AML-193 (cell line): ENCODE data around the gene FAM83F.
A peak's percentile ranks its signal among the peaks of the same experiment; 100 is the strongest.

Source experiments
- DNase-seq, 2 experiments: peaks; one replicate each; lab custom pipeline; 2025; lab: John Stamatoyannopoulos, UW

FAM83F gene

DNA sequence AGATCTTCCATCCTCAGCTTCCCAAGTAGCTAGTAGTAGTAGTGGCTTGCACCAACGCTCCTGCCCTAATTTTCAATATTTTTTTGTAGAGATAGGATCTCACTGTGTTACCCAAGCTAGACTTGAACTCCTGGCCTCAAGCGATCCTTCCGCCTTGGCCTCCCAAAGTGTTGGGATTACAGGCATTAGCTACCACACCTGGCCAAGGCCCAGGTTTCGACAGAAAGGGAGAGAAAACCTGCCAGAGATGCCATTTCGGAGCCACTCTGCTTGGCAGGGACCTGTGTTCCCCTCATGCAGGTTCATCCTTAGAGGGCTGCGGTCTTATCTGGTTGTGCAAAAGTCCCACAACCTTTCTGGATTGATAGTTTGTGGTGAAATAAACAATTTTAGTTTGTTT lies 41.4 kb downstream of the FAM83F start:
- no peak for DNase-seq

DNA sequence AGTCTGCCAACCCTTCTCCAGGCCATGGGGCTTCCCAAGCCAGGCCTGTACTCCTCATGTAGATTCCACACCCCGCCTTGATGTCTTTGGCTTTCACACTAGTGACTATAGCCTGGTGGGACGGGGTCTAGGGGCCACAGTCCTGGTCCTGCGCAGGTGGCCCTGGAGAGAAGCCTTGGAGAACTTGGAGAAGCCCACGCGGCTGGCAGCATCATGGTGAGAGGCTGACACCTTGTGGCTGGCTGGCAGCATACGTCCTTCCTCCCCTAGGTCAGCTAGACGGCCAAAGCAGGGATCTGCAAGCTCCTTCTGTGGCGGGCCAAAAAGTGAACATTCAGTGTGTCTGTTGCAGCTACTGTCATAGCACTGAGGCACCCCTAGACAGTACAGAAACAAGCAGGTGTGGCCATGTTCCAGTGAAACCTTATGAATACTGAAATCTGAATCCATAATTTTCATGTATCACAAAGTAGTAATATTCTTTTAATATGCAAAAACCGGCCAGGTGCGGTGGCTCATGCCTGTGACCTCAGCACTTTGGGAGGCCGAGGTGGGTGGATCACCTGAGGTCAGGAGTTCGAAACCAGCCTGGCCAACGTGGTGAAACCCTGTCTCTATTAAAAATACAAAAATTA lies 42.0 kb downstream of the FAM83F start:
- peak; percentile 79 for DNase-seq

DNA sequence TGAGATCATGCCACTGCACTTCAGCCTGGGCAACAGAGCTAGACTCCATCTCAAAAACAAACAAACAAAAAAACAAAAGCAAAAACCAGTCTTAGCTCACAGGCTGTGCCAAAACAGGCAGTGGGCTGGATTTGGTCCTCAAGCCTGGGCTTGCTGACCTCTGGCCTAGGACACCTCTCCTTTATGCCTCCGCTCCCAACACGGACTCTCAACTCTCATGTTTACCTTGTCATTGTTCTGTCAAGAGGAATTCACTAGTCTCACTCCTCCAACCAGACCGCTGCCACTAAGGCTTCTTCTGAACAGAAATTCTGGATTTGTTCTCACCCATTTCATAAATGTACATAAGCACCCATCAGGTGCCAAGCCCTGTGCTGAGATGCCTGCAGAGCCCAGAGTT lies 42.6 kb downstream of the FAM83F start:
- DNase-seq = no peak

DNA sequence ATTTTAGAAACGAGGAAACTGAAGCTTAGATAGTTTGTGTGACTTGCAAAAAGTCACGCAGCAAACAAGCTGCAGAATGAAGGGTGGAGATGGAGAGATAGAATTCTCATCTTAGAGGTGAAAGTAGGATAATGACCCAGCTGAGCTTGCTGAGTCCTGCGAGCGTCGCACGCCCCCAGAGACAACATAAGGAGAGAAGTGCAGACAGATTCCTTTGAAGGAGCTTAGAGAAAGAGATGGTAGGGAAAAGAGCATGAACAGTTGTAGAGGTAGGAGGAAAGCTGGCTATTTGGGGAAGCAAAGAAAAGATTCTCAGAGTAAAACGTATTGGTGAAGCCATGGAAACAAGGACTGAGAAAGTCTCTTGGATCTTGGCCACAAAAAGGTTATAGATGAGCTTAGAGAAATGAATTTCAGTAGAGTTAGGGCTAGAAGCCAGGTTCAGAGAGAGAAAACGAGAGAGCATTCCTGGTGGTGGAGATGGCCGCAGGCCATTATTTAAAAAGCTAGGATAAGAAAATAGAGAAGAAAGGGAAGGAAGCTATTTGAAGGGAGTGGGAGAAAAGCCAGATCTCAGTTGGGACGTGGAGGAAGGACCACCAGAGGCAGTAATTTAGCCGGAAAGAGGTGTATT lies 44.8 kb downstream of the FAM83F start:
- DNase-seq = no peak

DNA sequence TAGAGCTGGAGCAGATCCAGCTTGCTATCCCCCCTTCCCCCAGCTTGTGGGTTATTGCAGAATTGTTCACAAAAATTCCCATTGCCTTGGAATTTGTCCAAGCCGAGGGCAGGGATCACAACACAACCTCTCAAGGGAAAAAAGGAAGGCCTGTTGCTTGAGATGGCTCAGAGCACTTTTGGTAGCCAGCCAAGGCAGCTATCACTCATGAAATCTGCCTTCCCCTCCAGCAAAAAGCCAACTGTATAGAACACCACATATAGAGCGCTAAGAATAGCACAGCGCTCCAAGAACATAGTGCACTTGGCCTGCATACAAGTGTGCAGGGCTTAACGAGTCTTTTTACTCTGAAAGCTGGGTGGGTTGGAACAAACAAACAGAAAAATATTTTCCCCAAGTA lies 46.2 kb downstream of the FAM83F start:
- peak; percentile 41 to 58 for DNase-seq

DNA sequence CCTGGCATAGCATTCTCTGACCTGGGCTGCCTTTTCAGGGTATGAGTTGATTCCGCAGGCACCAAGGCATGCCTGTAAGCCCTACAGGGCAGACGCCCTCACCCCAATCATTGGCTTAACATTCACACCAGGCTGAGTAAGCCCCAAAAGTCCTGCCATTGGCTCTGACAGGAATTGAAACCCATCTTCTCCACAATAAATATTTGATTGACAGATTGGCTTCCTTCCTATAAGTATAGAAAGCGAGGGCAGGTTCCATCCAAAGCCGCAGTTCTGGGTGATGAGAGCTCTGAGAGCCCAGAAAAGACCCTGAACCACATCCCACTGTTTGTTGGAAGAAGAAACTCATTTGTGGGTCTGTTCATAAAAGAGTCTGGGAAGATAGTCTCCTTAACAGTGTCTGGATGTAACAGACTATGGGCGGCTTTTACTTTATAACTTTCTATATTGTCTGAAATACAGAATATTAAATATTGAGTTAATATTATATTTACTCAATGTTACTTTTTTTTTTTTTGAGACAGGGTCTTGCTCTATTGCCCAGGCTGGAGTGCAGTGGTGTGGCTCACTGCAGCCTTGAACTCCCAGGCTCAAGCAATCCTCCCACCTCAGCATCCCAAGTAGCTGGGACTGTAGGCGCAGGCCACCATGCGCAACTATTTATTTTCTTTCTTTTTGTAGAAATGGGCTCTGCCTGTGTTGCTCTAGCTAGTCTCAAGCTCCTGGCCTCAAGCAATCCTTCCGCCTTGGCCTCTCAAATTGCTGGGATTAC lies 46.8 kb downstream of the FAM83F start:
- DNase-seq = no peak

DNA sequence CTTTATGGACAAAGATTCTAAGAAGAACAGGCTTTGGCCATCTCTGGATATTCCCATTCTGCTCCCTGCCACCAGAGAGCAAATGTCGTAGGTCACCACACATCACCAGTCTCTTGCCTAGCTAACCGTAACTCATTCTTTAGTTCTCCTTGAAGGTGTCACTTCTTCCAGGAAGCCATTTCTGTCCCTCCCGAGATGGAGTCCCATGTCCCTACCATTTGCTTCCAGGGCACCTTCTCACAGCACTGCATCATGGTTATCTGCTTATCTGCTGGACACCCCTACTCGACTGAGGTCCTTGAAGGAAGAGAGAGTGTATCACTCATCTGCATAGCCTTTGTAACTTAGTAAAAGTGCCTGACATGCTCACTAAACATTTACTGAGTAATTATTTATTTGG lies 47.6 kb downstream of the FAM83F start:
- DNase-seq = no peak

DNA sequence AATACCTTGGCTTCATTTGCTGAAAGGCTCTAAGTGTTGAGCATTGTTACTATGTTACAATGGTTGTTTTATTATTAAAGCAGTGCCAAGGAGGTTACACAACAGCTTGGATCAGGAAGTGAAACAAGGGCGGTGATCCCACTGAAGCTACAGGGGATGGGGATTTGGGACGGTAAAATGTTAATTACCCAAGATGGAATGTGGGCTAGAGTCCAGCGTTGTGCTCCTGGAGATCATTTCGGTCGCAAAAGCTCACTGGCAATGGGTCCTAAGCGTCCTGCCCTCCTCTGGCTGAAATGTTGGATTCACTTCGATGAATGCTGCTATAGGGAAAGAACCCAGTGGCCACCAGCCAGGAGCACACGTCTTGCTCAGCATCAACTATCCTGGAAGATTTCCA lies 48.3 kb downstream of the FAM83F start:
- no peak for DNase-seq

DNA sequence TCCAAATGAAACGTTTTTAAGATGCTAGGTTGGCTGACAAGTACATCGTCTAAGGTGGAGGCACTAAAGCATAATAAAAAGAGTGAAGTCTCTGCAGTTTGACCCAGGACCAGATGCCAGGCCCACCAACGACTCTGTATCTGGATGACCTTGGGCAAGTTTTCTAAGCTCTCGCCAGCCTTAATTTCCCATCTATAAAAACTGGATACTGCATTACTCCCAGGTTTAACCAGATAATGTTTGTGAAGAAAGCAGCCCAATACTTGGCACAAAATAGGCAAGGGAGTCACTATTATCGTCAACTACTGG lies 49.0 kb downstream of the FAM83F start:
- no peak for DNase-seq

DNA sequence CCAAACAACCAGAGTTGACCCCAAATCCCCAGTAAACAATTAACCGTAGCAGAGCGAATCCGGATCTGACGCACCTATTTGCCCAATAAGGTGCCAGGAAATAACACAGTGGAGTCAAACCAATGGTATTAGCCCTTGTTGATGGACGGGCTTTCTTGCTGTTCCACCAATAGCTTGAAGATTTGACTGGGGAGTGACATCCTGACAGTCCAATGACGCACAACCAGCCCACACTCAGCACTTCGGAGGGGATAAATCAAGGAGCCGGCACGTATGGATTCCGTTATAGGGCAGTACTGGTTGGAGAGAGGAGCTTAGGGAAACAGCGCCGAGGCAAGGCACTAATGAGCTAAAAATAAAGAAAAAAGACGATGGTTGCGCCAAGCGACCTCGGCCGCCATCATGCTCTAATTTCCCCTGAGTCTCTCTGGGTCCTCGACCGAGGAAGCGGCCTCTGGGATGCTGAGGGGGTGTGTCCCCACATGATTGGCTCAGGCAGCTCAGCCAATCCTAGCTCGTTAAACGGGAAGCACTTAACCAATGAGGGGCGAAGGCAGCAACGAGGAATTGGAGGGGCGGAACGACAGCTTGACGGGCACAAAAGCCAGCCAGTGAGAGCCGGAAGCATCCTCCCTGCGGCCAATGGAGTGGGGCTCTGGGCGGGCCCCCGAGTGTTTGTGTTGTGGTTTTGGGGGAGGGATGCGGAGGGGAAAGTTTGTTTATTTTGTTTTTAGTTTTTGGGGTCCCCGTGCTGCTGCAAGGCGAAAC lies 49.5 kb downstream of the FAM83F start:
- peak; percentile 96 to 98 for DNase-seq

DNA sequence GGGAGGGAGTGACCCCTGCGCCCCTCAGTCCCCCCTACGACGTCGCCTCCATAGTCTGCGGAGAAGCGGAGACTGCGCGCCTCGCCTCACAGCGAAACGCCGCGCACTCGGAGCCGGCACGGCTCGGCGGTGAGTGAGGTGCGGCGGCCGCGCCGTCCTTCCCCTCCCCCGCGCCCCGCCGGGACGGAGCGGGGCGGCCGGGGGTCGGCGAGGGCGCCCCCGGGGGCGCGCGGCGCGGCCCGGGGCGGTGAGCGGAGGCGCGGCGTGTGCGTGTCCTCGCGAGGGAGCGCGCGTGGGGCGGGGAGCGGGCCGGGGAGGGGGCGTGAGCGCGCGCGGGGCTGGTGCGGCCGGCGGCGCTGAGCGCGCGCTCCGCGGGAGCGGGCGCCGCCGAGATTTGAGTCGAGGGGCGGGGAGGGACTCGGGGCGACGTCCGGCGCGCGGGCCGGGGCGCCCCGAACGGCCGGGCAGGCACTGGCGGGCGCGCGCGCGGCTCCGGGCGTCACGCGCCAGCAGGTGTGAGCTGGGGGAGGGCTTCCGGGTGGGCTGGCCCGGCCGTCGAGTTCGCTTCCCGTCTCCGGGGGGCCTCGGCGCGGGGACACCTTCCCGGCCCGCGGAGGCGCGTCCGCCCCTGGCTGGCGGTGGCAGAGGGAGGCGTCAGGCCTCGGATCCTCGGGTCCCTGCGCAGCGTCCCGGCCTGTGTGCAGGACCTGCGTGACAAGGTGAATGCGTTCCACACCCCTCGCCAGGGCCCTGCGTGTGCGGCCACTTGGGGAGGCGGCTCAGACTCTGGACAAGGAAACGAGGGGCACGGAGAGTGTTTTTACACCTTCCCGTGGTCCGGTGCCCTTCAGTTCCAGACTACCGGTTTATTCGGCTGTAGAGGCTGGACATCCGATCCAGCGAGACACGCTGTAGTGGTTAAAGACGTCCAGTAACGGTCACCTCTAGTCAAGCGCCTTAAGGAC lies 50.4 kb downstream of the FAM83F start:
- peak in 1 of 2 experiments; percentile 9 for DNase-seq

DNA sequence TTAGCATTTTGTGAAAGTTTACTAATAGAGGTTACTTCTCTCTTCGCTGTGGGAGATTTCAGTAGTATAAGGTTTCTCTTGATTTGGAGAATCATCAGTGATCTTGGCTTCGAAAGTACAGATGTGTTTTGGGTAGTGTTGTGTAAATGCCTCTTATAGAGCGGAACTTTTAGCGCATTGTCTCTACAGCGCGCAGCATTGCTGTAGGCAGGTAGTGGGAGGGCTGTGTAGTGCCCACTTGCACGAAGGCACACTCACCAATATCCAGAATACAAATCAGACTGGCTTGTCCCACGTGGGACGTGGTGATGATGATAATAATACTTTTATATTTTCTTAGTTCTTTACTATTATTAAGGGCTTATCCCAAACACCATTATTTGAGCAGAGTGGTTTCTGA lies 51.4 kb downstream of the FAM83F start:
- DNase-seq = no peak

DNA sequence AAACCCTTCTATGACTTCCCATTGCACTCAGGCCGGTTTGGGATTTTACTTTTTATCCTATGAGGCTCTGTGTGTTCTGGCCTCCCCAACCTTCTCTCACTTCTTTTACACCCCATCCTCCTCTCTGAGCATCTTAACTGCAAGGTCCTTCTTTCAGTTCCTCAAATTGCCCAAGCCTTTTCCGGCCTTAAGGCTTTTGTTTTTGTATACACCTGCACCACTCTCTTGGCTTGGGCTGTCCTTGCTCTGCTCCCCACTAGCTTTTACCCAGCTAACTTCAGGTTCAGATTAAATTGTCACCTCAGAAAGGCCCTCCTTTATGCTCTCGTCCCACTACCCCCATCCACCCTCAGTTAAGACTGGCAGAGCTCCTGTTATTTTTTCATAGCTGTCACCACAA lies 55.5 kb downstream of the FAM83F start:
- peak; percentile 15 to 35 for DNase-seq

DNA sequence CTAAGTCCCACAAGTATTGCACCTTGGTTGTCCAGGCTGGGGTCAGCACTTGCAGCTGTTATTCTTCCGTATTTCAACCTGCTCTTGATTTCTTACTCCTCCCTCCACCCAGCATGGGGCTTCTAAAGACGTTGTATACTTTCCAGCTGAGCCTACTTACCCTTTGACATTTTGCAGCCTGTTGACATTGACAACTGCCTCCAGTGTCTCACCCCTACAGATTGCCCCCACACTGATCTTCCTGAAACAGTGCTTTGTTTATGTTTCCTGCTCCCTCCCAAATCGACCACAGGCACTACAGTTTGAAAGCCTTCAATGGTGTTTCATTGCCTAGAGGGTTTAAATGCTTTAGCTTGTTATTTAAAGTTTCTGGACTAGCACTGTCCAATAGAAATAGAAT lies 56.6 kb downstream of the FAM83F start:
- DNase-seq = no peak

DNA sequence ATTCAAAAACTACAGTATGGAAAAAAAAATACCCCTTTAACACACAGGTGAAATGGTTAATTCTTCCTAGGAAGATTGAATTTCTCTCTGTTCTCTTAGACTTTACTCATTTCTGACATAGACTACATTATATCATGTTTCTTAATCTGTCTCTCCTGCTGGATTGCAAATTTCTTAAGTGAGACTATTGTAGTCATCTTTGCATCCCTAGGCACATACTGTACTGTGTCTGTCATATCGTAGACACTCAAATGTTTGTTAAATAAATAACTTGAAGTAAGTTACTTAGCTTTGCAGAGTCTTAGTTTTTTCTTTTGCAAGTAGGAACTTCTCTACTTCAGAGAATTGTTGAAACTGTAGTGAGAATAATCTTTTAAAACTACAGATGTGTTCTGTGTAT lies 58.7 kb downstream of the FAM83F start:
- DNase-seq = no peak

DNA sequence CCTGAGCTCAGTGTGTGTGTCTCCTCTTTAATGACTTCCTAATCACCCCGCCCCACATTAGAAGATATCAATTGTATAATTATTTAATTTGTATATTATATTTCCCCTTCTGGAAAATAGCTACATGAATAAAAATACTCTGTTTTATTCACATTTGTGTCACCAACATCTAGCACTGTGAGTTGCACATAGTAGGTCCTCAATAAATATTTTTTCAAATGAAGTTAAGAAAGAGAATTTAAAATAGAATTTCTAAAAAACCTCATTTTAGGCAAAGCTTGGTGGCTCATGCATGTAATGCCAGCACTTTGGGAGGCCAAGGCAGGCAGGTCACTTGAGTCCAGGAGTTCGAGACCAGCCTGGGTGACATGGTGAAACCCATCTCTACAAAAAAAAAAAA lies 59.7 kb downstream of the FAM83F start:
- no peak for DNase-seq

DNA sequence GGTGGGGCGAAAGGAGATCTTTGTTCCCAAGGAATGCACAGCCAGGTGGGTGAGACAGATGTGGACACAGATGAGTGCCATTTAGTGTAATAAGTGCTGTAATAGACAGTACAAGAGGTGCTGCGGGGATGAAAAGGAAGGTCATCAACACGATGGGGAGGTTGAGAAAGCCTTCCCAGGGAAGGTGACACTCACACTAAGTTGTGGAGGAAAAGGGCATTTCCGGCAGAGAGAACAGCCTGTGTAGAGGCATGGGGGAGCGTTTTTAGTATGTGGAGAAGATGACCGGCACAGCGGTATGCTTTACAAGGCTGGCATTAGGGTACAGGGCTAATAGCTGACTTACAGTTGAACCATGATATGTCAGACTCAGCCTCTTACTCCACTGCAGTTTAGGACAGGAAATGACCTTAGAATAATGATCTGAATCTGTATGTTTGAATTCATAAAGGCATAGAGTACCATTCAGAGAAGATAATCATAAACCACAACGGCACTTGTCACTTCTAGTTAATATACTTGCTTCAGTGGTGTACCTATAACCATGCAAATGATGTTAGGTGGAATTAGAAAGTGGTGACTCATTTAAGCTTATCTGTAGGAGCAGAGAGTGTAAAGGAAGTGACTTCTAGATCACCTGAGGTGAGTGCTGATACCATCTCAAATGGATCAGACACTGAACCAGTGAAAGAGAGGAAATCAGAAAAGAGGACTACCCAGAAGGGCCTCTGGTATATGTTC lies 60.6 kb downstream of the FAM83F start:
- DNase-seq = no peak

DNA sequence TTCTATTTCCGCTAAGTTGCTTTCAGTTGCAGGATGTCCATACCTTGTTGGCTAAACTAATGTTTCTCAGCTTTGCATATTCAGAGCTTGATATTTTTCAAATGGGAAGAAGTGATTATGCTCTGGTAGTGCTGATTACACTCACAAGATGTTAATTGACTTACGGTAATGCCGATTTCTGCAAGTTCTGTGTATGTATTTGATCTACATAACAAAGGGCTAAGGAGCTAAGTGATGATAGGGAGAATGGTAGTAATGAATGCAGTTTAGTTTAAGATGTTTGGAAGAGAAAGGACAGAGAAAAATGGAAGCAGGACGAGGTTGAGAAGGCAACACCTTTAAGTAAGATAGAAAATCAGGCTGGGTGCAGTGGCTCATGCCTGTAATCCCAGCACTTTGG lies 61.4 kb downstream of the FAM83F start:
- DNase-seq = no peak

DNA sequence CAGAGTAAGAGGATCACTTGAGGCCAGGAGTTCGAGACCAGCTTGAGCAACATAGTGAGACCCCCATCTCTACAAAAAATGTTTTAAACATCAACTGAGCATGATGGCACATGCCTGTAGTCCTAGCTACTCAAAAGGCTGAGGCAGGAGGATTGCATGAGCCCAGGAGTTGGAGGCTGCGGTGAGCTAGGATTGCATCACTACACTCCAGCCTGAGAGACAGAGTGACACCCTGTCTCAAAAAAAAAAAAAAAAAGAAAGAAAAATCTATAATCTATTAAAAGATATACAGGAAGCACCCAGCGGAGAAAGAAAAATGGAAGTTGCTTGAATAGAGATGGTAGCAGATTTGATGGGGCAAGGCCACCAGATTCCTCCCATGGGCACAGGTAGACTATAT lies 61.8 kb downstream of the FAM83F start:
- peak; percentile 18 to 19 for DNase-seq

DNA sequence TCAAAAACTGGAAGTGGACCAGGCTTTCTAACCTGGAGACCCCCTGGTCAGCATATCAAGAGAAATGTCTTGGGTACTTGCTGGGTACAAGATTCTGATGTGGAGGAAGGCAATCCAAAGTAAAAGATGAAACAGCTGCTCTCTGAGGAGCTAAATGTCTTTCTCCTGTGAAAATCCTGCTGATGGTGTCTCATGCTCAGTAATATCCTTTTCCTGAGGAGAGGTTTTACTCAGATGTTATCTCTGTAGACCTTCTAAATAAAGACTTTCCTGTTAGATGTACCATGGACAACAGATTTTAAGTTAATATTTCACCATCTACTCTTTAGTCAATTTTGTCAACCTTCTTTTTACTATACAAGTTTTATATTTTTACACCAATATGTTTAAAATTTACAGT lies 62.9 kb downstream of the FAM83F start:
- DNase-seq = no peak

DNA sequence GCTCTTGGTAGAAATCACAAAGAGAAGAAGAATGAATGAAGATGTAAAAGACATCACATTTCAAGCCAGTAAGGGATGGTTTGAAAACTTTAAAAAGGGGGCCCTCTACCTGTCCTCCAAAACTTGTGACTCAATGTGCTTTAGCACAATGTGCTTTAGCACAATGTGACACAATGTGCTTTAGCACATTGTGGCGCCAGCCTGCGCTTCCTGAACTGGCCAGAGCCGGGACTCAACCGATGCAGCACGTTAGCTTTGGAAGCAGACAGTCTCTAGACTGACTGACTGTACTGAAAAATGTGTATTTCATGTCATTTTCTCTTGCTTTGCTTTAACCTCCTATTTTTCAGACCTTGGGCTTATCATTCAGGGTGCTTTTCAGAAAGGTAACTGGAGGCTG lies 63.5 kb downstream of the FAM83F start:
- DNase-seq = no peak
